ENCODE data around the gene RBKS.

- TF ChIP-seq CTCF (IDR thresholded peaks at IDR 0.05; ENCODE audit: control extremely low read depth in 1 of 3, insufficient read depth in 1 of 3, low read depth in 1 of 3, low read length in 3 of 3) (peak in 1 of 3 experiments; percentile 12; a peak in 1 of 4 replicates), EGR1 (IDR thresholded peaks at IDR 0.05; ENCODE audit: borderline replicate concordance, low read depth, low read length) (peak; percentile 98), SUZ12 (IDR thresholded peaks at IDR 0.05; ENCODE audit: low read length) (no peak), RFX5 (IDR thresholded peaks at IDR 0.05; ENCODE audit: borderline replicate concordance, low read depth, low read length) (no peak), JUN (IDR thresholded peaks at IDR 0.05; ENCODE audit: low read depth, low read length) (no peak), EP300 (IDR thresholded peaks at IDR 0.05; ENCODE audit: borderline replicate concordance in 1 of 2, low read depth in 2 of 2, low read length in 2 of 2) (no peak), POLR2A (IDR thresholded peaks at IDR 0.05; ENCODE audit: control extremely low read depth in 1 of 2, low read depth in 2 of 2, low read length in 2 of 2) (peak; percentile 80 to 90; a peak in 2 of 3 replicates), HDAC6 (IDR thresholded peaks at IDR 0.05; ENCODE audit: low read depth, low read length) (no peak), POLR2AphosphoS5 (IDR thresholded peaks at IDR 0.05; ENCODE audit: low read depth, low read length) (peak; percentile 66), PHF8 (conservative IDR thresholded peaks at IDR 0.05; ENCODE audit: low read depth, low read length) (no peak; the same call in 1 of the 2 replicates), EZH2 (IDR thresholded peaks at IDR 0.05; ENCODE audit: low read depth, low read length, severe bottlenecking) (no peak), TEAD4 (IDR thresholded peaks at IDR 0.05; ENCODE audit: low read depth, low read length) (no peak)
Observed at GRCh38 chr2:27890146-27890923, at the start of gene RBKS, which contains the start of gene BABAM2.

Measured in H1 (cell line).